ENCODE data around the gene MSLN.

- TF ChIP-seq CTCF (conservative IDR thresholded peaks at IDR 0.05; ENCODE audit: low read depth in 2 of 2): no peak
- TF ChIP-seq EZH2 (IDR thresholded peaks at IDR 0.05; ENCODE audit: low read depth, unreplicated experiment): no peak
- no peak for TF ChIP-seq ETS1 (IDR thresholded peaks at IDR 0.05)
Observed at GRCh38 chr16:764848-765487, 4.4 kb downstream of the MSLN start.
